NCI-H524 (cell line): ENCODE data around the gene SCTR.

Experiments
- DNase-seq, 2 experiments: peaks; one replicate each; lab custom pipeline; 2025; lab: John Stamatoyannopoulos, UW

The SCTR gene

DNA sequence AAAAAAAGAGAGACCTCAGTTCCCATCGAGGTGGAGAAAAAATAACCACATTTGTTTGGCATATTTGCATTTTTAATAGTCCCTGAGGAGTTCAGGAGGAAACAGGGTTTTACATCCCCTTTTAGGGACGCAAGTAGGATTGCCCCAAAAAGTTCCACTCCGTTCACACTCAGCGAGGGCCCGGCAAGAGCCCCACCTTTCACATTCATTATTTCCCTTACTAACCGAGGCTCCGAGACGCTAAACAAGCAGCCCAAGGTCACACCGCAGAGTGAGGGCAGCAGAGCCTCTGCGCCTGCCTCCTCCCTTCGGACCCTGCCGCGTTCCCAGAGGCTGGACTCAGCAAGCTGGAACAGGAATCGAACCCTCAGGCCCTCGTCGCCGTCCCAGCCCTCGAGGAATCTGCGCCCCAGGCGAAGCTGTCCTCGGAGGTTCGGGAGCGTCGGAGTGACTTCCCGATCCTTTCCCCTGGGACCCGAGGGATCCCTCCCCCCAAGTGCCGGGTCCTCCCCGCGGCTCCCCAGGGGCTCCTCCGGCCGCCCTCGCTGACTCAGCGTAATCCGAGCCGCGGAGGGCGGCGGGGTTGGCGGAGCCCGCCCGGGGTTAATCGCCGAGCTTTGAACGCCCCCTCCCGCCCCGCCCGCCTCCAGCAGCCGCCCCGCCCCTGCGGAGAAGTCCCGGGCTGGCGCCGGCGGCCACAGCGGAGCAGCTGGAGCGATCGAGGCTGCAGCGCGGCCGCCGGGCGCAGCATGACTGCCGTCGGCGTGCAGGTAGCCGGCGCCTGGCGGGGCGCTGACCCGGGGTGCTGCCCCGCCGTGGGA lies 92.9 kb downstream of the SCTR start, which contains the start of gene TMEM37:
TSS of gene TMEM37 (plus strand) at position 700 of the 821 bp plus-strand sequence. CDS start at position 750, 50 bp downstream.
- peak; percentile 58 to 72 for DNase-seq

DNA sequence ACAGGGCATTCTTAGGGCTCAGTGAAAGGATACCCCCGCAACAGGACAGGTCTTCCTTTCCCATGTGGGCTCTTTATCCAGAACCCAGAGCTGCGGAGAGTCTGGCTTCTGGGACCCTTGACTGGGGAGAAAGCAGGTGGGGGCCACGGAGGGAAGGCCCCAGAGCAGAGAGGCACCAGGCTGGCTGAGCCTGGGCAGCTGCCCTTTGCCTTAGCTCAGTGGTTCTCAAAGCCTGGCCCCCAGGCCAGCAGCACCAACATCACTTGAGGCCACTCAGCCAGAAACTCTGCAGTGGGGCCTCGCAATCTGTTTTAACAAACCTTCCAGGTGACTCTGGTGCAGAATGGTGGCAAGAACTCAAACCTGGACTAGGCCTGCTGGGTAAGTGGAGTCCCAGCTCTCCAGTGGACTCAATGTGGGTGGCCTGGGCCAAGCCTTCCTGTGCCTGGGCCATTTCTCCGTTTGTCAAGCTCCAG lies 94.2 kb downstream of the SCTR start:
- DNase-seq, result no peak

DNA sequence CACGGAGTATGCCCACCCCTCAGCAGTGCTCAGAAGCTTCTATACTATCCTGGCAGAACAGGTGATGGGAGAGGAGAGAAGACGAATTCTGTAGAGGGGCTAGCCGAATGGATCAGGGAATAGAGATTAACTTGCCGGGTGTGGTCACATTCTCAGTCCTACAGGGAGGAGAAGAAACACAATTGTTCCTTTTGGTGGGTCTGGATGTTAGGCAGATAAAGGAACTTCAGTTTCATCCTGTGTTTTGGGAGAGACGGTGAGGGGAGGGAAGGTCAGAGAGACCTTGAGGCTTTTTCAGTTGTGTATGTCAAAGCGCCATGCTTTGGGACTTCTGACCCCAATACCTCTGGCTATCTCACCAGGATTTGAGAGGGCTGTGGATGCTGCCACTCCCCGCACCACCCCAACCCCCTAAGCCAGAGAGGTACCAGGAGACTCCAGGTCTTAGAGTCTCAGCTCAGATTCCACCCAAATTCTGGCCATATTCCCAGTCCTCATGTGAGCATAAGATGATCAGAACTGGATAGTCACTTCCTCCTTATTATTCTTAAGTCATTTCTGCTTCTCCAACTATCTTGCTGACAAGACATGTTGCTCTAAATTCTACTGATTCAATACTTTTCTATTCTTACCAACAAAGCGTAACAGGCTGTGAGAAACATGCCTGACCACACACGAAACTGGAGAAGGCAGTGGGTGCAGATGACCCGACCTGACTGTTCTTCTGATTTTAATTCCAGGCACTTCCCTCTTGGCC lies 94.9 kb downstream of the SCTR start:
- no peak for DNase-seq

DNA sequence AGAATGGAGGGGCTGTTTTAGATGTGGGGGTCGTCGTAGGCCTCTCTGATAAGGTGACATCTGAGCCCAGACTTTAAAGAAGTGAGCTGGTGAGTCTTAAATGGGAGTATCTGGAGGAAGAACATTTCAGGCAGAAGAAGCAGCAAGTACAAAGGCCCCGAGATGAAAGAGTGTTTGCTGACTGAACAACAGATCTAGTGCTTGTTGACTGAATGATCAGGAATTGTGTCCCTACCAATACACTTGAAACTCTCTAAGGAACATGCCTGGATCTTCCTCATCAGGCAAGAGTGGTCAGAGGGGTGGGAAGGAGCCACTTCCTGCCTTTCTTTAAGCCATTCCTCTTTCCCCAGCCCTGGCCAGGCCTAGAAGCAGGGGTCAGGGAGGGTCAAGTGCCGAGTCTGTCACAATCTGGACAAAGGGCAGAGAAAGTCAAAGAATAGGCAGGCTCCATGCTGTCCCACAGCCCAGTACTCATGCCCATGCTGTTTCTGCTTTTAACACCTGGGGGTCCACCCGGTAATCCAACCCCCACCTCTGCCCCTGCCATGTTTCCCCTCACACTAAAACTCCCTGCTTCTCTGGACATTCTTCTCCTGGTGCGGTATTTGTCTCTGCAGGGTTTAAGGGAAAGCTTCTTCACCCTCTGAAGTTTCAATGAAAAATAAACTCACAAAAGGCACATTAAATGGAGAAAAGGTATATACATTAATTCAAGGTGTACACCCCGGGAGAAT lies 95.6 kb downstream of the SCTR start:
- DNase-seq, result no peak

DNA sequence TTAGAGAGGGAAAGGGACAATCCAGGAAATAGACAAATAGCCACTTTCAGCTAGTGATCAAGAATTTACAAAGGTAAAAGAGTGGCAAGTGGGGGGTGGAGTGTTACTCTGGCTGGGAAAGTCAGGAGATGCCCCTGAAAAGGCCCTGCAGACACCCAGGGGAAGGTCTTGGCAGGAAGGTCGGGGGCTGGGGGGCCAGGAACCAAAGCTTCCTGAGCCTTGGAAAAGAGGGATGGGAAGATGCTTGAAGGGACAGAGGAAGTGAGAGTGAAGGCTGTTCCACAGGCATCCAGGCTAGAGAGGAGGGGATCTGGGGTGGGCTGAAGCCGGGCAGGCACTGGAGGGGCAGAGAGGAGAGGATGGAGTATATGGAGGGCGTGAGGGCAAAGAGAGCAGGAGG lies 96.5 kb downstream of the SCTR start:
- no peak for DNase-seq

DNA sequence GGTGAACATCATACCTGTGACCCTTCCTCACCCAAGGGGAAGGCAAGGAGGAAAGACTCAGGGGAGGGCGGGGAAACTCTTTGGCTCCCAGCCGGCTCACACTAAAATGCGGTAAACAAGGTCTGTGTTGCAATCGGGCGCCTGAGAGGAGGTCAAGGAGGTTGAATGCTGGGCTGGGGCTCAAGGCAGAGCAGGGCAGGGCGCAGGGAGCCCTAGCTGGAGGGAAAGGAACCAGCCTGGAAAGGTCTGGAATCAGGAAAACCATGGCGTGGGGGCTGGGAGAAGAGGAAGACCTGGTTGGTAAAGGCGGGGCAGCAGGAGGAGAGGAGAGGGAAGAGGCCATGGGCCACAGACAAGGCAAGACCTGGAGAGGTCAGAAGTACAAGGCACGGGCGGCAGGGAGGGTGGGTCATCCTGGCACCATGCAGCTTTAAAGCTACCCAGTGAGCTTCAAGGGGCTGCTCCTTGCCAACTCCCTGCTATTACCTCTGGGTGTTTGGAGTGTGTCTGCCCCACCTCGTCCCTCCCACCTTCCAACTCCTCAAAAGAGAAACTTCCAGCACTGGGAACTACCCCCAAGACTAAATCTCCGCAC lies 97.4 kb downstream of the SCTR start:
- no peak for DNase-seq

DNA sequence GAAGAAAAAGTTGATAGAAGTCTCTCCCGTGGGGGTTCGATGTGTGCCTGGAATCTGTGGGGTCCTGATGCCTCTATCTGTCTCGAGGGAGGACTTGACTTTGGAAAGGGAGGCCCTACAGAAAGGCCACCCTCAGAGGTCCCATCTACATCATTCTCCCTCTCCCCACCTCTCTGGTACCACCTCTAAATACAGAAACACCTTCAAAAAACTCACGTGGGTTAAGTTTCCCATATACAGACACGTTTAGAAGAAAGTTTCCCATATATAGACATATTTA lies 97.9 kb downstream of the SCTR start:
- DNase-seq, result no peak

DNA sequence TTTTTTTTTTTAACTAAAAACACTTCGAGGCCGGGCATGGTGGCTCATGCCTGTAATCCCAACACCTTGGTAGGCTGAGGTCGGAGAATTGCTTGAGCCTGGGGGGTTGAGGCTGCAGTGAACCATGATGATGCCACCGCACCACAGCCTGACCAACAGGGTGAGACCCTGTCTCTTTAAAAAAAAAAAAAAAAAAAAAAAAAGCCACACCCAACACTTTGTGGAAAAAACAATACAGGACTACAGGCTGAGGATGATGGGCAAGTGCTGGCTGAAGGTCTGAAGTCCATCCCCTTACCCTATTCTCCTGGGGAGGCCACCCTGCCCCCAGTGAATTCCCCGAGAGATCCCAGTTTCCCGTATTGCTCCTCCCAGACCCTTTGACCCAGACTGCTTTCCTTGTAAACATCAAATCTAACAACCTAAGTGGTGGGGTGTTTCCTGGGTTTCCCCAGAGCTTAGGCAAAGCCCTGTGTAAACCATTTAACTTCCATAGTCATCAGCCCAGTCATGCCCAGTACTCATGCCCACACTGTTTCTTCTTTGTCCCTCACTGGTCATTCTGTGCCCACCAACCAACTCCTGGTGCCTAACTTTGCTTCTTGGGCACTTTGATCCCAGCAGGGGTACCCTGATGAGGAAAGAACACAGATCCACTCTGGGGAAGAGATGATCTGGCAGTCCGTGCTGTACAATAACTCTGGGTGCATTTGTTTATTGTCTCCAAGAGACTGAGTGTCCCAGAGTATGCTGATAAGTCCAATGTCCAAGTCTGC lies 98.5 kb downstream of the SCTR start:
- DNase-seq, result no peak

DNA sequence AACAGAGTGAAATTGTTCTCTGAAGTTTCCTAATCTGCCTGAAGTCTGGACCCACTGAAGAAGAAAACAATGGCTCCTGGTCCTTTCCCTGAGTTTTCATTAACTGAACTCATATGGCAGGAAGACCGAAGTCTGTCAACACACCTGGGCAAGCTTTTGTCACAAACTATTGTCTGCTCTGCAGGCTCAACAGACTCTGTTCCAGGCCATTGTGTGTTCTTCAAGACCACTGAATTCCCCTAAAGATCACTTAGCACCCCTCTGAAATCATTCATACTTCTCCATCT lies 99.2 kb downstream of the SCTR start:
- no peak for DNase-seq

DNA sequence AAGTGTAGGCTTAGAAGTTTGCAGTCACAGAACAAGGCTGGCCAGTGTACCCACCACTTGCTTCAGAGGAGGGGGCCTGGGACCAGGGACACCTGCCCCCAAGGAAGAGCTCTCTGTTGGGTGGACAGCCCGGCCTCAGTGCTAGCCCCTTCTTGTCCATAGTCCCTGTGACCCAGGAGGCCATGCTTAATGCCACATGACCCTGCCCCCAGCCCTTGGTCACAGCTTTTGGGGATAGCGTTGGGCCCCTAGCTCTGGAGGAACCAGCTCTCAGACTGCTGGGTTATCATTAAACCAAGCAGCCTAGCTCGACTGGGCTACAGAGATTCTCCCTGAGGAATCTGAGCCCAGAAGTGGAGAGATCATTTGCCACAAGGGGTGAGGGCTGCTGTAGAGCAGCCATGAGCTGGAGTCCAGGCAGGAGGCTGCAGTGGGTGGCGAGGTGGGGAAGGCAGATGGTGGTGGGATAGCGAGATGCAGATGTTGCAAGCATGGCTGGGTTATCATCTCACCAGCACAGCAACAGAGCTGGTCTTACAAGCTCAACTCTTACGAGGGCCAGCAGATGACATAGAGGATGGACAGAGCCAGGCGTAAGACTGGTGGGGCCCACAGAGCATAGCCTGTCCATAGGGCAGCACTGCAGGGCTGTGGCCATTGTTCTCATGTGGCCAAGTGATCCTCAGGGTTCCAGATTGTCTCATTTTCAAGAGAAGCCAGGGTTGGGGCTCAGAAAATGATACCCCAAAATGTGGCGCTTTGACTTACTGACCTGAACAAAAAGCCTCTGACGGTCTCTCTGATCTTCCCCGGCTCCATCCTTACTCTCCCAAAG lies 99.8 kb downstream of the SCTR start:
- DNase-seq, result no peak

DNA sequence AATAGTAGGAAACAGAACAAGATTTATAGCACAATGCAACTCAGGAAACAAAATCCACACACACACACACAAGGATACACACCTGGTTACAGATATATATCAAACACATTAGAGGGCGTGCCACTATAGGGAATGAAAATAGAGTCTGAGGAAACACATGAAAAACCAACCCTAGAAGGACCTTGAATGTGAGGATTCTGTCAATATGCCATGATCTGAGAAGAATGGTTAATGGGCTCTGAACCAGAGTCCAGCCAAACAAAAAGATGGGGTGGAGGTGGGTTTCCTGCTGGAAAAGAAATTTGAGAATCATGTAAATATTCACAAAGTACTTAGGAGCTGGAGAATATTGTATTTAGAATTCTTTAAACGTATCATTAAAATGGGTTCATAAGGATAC lies 100.5 kb downstream of the SCTR start:
- no peak for DNase-seq

DNA sequence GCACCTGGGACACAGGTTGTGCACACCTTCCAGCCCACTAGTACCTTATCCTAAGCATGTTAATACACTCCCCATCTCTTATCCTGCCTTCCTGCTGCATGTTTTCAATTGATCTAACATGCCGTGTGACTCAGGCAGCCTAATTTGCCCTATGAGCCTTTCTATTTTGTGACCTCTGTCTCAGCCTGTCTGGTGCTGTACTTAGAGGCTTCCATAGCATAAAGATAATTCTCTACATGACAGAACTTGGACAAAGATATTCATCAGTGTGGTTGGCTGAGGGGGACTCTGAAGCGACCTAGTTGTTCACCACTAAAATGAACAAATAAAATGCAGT lies 101.2 kb downstream of the SCTR start:
- DNase-seq, result no peak

DNA sequence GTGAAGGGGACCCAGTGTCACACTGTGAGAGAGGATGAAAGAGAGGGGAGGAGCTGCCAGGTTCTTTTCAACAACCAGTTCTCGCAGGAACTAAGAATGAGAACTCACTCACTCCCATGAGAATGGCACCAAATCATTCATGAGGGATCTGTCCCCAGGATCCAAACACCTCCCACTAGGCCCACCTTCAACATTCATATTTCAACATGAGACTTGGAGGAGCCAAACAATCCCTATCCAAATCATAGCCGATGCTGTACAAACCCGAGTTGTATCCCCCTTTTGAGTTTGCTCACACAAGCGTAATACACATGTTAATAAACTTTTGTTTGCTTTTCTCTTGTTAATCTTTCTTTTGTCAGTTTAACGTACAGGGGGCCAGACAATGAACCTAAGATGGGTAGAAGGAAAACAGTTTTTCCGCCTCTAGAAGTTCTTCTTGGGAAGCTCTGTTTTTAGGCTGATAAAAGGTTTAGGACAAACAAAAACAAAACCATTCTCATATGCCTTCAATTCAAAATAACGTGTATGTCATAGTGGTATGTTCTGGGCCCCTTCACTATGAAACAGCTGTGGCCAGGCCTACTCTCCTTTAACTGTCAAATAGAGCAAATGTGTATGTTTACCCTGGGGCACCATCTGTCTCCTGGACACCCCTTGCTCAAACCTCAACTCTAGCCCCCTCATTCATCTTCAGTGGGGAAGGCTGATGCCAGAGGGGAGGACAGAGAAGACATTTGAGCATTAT lies 101.7 kb downstream of the SCTR start:
- DNase-seq, result peak in 1 of 2 experiments; percentile 19

DNA sequence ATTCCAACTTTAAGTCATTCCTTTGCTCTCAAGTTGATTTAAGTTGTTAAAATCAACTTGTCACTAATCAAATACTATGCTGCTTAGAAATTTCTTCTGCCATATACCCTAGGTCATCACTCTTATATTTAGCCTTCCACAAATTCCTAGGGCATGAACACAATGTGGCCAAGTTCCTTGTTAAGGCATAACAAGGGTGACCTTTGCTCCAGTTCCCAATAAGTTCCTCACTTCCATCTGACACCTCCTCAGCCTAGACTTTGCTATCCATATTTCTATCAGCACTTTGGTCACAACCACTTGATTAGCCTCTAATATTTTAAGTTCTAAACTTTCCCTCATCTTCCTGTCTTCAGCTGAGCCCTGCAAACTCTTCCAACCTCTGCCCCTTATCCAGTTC lies 102.5 kb downstream of the SCTR start:
- no peak for DNase-seq

DNA sequence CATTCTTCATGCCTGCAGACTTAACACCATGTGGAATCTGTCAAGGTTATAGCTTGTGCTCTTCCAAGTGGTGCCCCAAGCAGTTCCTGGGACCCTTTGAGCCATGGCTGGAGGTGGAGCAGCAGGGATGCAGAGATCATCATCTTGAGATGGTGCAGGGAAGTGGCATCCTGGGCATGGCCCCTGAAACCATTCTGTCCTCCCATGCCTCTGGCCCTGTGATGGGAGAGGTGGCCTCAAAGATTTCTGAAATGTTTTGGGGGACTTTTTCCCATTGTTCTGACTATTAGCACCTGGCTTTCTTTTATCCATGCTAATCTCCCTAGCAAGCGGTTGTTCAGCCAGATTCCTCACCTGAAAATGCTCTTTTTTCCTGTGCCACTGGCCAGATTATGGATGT lies 103.0 kb downstream of the SCTR start:
- no peak for DNase-seq

DNA sequence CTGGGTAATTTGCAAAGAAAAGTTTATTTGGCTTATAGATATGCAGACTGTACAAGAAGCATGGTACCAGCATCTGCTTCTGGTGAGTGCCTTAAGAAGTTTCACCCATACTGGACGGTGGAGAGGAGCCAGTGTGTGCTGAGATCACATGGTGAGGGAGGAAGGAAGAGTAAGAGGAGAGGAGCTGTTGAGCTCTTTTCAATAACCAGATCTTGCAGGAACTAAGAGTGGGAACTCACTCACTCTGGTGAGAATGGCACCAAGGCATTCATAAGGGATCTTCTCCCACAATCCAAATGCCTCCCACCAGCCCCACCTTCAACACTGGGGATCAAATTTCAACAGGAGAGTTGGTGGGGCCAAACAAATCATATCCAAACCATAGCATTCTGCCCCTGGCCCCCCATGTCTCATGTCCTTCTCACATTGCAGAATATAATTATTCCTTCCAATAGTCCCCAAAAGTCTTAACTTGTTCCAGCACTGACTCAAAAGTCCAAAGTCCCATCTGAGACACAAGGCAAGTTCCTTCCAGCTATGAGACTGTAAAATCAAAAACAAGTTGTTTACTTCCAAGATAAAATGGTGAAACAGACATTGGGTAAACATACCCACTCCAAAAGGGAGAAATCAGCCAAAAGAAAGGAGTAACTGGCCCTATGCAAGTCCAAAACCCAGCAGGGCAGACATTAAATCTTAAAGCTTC lies 104.3 kb downstream of the SCTR start:
- no peak for DNase-seq

DNA sequence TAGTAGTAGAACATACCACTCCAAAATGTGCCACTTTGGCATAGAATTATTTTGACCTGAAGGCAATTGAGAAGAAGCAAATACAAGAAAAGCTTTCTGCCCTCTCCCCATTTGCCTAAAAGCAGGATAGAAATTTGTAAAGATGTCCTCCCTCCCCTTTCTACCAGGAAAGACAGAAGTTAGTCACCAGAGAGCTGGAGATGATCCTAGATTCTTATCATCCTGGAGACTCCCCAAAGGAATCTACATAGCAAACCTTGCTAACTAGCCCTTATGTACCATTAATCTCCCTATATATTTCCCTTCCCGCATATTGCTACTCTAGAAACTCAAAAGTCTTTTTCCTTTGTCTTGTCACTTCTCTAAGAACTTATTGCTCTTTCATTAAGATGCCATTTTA lies 105.2 kb downstream of the SCTR start:
- no peak for DNase-seq

DNA sequence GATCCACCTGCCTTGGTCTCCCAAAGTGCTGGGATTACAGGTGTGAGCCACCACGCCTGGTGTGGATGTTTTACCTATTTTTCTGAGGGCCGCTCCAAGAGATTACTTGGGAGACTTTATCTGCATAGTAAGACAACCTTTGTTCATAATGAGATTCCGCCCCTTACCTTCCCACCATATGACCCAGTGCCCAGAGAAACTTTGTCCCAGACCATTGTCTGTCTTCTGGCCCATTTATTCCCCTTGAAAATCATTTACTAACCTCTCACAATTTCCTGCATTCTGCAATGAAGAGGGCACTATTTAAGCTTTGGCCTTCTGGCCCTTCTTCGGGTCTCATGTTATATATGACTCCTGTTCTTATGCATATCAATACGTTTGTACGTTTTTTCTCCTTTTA lies 106.4 kb downstream of the SCTR start:
- DNase-seq, result no peak

DNA sequence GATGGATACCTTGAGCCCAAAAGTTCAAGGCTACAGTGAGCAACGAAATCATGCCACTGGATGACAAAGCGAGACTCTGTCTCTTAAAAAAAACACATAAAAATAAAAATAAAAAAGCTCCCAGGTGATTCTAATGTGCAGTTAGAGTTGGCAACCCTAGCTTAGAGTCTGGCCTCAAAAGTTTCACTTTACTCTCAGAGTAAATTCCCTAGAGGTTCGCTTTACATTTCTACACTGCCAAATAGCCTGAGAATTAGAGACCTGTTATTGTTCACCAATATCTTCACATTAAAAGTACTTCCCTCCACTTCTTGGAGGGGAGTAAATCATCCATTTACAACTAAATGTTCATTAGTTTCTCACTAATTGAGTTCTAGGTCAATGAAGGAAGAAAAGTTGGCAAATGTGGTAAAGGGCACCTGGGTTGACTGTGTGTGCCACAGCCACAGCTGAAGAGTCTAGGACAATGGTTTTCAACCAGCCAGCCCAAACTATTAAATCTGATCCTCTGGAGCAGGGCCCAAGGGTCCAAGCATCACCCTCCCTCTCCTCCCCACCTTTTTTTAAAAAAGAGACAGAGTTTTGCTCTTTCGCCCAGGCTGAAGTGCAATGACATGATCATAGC lies 107.9 kb downstream of the SCTR start:
- no peak for DNase-seq
